PC-3 (cell line): Measurements from ENCODE around the gene PCDH9. TPM values are rescaled to one million over a fixed set of nuclear protein-coding genes. Genes with fewer than 3 reads are reported as not detected.

Experiments used
- ATAC-seq: fragments of 200-7000 bp; cut with Tn5 transposase; 2 replicates; pipeline ENCODE4 v1.9.1; 2020; ENCODE audit warnings: mild to moderate bottlenecking, moderate library complexity
- BruUV-seq: library from RNA; stranded (reverse); fragments of 400-500 nt; replicated peaks from 2 replicates; lab custom pipeline; 2021; lab: Mats Ljungman, UMichigan
- CTCF ChIA-PET: fragments of 300-600 bp; sonication (Branson Sonifier 250); formaldehyde crosslinking; loops from one replicate; lab custom pipeline; 2022; ENCODE audit warnings: antibody characterized with exemption; lab: Charles Lee
- POLR2A ChIA-PET: fragments of 300-600 bp; sonication (Branson Sonifier 250); formaldehyde crosslinking; loops from one replicate; lab custom pipeline; 2022; ENCODE audit warnings: antibody characterized with exemption; ENCODE audit not compliant: unreplicated experiment; lab: Charles Lee
- DNase-seq: peaks from one replicate; pipeline ENCODE4 v3.0.0-alpha.2; 2015
- H2AFZ ChIP-seq: fragments of 300-600 bp; sonication (generic); 2 replicates; pipeline ENCODE4 v1.6.0; 2016; ENCODE audit warnings: antibody characterized with exemption, low read length
- H3F3A ChIP-seq: fragments of 300-600 bp; sonication (generic); one replicate; pipeline ENCODE4 v1.6.0; 2017; ENCODE audit warnings: antibody characterized with exemption, low read length, control low read depth, mild to moderate bottlenecking; ENCODE audit not compliant: unreplicated experiment
- H3K27ac ChIP-seq: fragments of 300-600 bp; sonication (generic); 2 replicates; pipeline ENCODE4 v1.5.1; 2016; ENCODE audit warnings: mild to moderate bottlenecking, low read length
- H3K27me3 ChIP-seq: fragments of 300-600 bp; sonication (generic); 2 replicates; pipeline ENCODE4 v1.6.1; 2016; ENCODE audit warnings: low read length, mixed read lengths
- H3K36me3 ChIP-seq: fragments of 300-600 bp; sonication (generic); 2 replicates; pipeline ENCODE4 v1.6.1; 2016; ENCODE audit warnings: low read depth, mixed run types, low read length, mixed read lengths
- H3K4me1 ChIP-seq: fragments of 300-600 bp; sonication (generic); 2 replicates; pipeline ENCODE4 v1.5.1; 2016; ENCODE audit warnings: low read length; ENCODE audit not compliant: insufficient read depth
- H3K4me2 ChIP-seq: fragments of 300-600 bp; sonication (generic); 2 replicates; pipeline ENCODE4 v1.6.0; 2016; ENCODE audit warnings: low read length
- H3K4me3 ChIP-seq: fragments of 300-600 bp; sonication (generic); 2 replicates; pipeline ENCODE4 v1.5.1; 2016; ENCODE audit warnings: mild to moderate bottlenecking, low read length, mixed read lengths
- H3K79me2 ChIP-seq: fragments of 300-600 bp; sonication (generic); 2 replicates; pipeline ENCODE4 v1.6.1; 2017; ENCODE audit warnings: low read length, mixed read lengths
- H3K9ac ChIP-seq: fragments of 300-600 bp; sonication (generic); 2 replicates; pipeline ENCODE4 v1.6.0; 2016; ENCODE audit warnings: mild to moderate bottlenecking, low read length
- H3K9me2 ChIP-seq: fragments of 300-600 bp; sonication (generic); replicated peaks from 2 replicates; pipeline ENCODE4 v1.6.1; 2016; ENCODE audit warnings: mixed run types, low read length, mixed read lengths
- H3K9me3 ChIP-seq: fragments of 300-600 bp; sonication (generic); 2 replicates; pipeline ENCODE4 v1.6.1; 2016; ENCODE audit warnings: low read length, mixed read lengths
- H4K20me1 ChIP-seq: fragments of 300-600 bp; sonication (generic); 2 replicates; pipeline ENCODE4 v1.6.1; 2016; ENCODE audit warnings: low read length, mixed read lengths
- EZH2 ChIP-seq: fragments of 300-600 bp; sonication (generic); IDR thresholded peaks from one replicate; pipeline ENCODE4 v1.6.1; 2017; ENCODE audit warnings: antibody characterized with exemption, mild to moderate bottlenecking, low read length; ENCODE audit not compliant: unreplicated experiment
- EZH2phosphoT487 ChIP-seq: fragments of 300-600 bp; sonication (generic); IDR thresholded peaks from 2 replicates; pipeline ENCODE4 v1.6.1; 2018; ENCODE audit warnings: mild to moderate bottlenecking, antibody characterized with exemption, low read length, borderline replicate concordance
- intact Hi-C: fragments of 100-400 bp; cut with micrococcal nuclease; formaldehyde crosslinking; loops from 2 replicates; pipeline ENCODE4 v1.9.0; 2023
- total RNA-seq: library from RNA; depleted of rRNA; stranded (reverse); fragments of >200 nt; gene quantifications from 2 replicates; pipeline ENCODE4 v1.2.3, GENCODE V29; 2014
- TF ChIP-seq, protein P1 (sequence below): fragments of 300-600 bp; sonication (generic); conservative IDR thresholded peaks from 2 replicates; pipeline ENCODE4 v1.5.1; 2017; ENCODE audit warnings: antibody characterized with exemption, low read depth, mild to moderate bottlenecking, low read length

Gene PCDH9
- total RNA-seq, 1 experiment from 2014 or later, result 0.98 TPM

DNA sequence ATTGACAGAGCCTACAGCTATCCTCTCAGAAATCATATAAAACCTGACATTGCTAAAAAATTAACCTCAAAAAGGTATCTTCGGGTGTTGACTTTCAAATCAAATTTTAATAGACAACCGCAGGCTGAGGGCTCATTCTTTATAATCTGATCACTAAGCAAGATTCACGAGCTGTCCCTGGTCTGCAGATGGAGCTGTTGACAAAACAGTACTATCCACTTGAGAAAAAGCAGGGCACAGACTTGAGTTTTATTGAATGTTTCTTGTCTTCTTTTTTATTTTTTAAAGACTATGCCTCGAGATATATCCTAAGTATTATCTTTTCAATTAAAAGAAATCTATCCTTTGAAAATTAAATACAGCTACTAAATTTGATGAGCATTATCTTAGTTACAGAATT, 540.5 kb downstream of the PCDH9 start:
- H3K27me3 ChIP-seq, result no peaks in the 10 kb centered on the region
- no peaks in the 10 kb centered on the region for H3K9me3 ChIP-seq
- H3K79me2 ChIP-seq, result no peaks in the 10 kb centered on the region
- no peaks in the 10 kb centered on the region for H3K9me2 ChIP-seq
- H4K20me1 ChIP-seq, result no peaks in the 10 kb centered on the region
- no peak overlapping the region for H3K27ac ChIP-seq
- ChIA-PET POLR2A (no interaction called here), CTCF (interaction anchor here (0.6 to 0.9 kb wide), 2 partner anchors 529 to 548 kb away, joined by 3 to 5 read pairs; no protein-coding TSS in a partner anchor)
- no peak overlapping the region for H2AFZ ChIP-seq
- H3K4me1 ChIP-seq, result no peaks in the 10 kb centered on the region
- no peak overlapping the region for H3K9ac ChIP-seq
- no TSS peak for BruUV-seq
- H3K4me3 ChIP-seq, result no peak overlapping the region
- H3F3A ChIP-seq, result no peaks in the 10 kb centered on the region
- H3K36me3 ChIP-seq, result no peaks in the 10 kb centered on the region
- DNase-seq (peak; percentile 25), ATAC-seq (peak; percentile 56)
- intact Hi-C loops, result loop anchor here (1.0 to 5.0 kb wide), 3 partner anchors 72 to 535 kb away; no protein-coding TSS in a partner anchor
- H3K4me2 ChIP-seq, result no peak overlapping the region
- TF ChIP-seq EZH2 (no peak), EZH2phosphoT487 (no peak)
- TF ChIP-seq, protein P1, sequence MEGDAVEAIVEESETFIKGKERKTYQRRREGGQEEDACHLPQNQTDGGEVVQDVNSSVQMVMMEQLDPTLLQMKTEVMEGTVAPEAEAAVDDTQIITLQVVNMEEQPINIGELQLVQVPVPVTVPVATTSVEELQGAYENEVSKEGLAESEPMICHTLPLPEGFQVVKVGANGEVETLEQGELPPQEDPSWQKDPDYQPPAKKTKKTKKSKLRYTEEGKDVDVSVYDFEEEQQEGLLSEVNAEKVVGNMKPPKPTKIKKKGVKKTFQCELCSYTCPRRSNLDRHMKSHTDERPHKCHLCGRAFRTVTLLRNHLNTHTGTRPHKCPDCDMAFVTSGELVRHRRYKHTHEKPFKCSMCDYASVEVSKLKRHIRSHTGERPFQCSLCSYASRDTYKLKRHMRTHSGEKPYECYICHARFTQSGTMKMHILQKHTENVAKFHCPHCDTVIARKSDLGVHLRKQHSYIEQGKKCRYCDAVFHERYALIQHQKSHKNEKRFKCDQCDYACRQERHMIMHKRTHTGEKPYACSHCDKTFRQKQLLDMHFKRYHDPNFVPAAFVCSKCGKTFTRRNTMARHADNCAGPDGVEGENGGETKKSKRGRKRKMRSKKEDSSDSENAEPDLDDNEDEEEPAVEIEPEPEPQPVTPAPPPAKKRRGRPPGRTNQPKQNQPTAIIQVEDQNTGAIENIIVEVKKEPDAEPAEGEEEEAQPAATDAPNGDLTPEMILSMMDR, result peak; percentile 35; the same call in 1 of the 2 replicates

- H3K4me3 ChIP-seq, result no peak overlapping the region
- POLR2A ChIA-PET, result no interaction called here
- H3K9me3 ChIP-seq, result no peaks in the 10 kb centered on the region
- ATAC-seq, result peak; percentile 46; the same call in 1 of the 2 replicates
- no peaks in the 10 kb centered on the region for H3F3A ChIP-seq
- DNase-seq, result no peak
- no peak for TF ChIP-seq EZH2
- TF ChIP-seq, protein P1, result peak; percentile 26; the same call in 1 of the 2 replicates
- H3K4me2 ChIP-seq, result no peak overlapping the region
- H3K9ac ChIP-seq, result no peak overlapping the region
- H3K4me1 ChIP-seq, result no peaks in the 10 kb centered on the region
- H3K79me2 ChIP-seq, result no peaks in the 10 kb centered on the region
- H3K27ac ChIP-seq, result no peak overlapping the region
- H3K36me3 ChIP-seq, result no peaks in the 10 kb centered on the region
- no peaks in the 10 kb centered on the region for H4K20me1 ChIP-seq
- no TSS peak for BruUV-seq
- no peak overlapping the region for H2AFZ ChIP-seq
- H3K9me2 ChIP-seq, result no peaks in the 10 kb centered on the region
- H3K27me3 ChIP-seq, result no peaks in the 10 kb centered on the region
- intact Hi-C loops, result loop anchor here (1.0 to 5.0 kb wide), 3 partner anchors 72 to 535 kb away; no protein-coding TSS in a partner anchor
- CTCF ChIA-PET, result interaction anchor here (0.6 kb wide), 1 partner anchor 529 kb away, joined by 3 read pairs; no protein-coding TSS in a partner anchor
Measured at GRCh38 chr13:66689037-66689619, 541.0 kb downstream of the PCDH9 start.

DNA sequence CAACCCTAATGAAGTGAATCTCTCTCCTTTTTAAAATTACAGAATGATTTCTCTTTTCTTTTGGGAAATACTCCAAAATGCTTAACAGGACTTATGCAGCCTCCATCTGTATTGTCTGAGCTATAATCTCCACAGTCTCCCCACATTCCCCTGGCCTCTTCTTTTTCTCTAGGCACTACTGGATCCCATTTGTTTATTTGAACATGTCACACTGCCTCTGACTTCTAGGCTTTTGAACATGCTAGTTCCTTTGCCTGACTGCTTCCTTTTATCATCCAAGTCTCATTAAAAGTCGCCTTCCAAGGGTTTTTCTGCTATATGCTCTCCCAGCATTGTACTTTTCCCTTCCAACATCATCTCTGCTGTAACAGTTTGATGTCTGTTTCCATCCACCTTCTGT, 548.7 kb downstream of the PCDH9 start:
- DNase-seq (no peak), ATAC-seq (no peak)
- Histone ChIP-seq H3K4me1 (no peaks in the 10 kb centered on the region), H3K27ac (no peak overlapping the region), H3K4me3 (no peak overlapping the region), H3K27me3 (no peaks in the 10 kb centered on the region), H3K9me3 (no peaks in the 10 kb centered on the region), H3K9me2 (no peaks in the 10 kb centered on the region), H3K36me3 (no peaks in the 10 kb centered on the region), H3K79me2 (no peaks in the 10 kb centered on the region), H2AFZ (no peak overlapping the region), H3K9ac (no peak overlapping the region), H3F3A (no peaks in the 10 kb centered on the region), H3K4me2 (no peak overlapping the region), H4K20me1 (no peaks in the 10 kb centered on the region)
- ChIA-PET POLR2A (no interaction called here), CTCF (no interaction called here)
- intact Hi-C loops, result no loop called here
- no TSS peak for BruUV-seq
- TF ChIP-seq, protein P1, result no peak
- no peak for TF ChIP-seq EZH2phosphoT487
- no peak for TF ChIP-seq EZH2
